Measurements from ENCODE around the gene GALNT4.

- TF ChIP-seq, protein P1, sequence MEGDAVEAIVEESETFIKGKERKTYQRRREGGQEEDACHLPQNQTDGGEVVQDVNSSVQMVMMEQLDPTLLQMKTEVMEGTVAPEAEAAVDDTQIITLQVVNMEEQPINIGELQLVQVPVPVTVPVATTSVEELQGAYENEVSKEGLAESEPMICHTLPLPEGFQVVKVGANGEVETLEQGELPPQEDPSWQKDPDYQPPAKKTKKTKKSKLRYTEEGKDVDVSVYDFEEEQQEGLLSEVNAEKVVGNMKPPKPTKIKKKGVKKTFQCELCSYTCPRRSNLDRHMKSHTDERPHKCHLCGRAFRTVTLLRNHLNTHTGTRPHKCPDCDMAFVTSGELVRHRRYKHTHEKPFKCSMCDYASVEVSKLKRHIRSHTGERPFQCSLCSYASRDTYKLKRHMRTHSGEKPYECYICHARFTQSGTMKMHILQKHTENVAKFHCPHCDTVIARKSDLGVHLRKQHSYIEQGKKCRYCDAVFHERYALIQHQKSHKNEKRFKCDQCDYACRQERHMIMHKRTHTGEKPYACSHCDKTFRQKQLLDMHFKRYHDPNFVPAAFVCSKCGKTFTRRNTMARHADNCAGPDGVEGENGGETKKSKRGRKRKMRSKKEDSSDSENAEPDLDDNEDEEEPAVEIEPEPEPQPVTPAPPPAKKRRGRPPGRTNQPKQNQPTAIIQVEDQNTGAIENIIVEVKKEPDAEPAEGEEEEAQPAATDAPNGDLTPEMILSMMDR (optimal IDR thresholded peaks at IDR 0.05 in 1 of 3, IDR thresholded peaks at IDR 0.05 in 1 of 3, conservative IDR thresholded peaks at IDR 0.05 in 1 of 3; ENCODE audit: extremely low read depth in 1 of 3, insufficient read depth in 2 of 3, low read length in 3 of 3), result no peak
- no peak for TF ChIP-seq EZH2 (IDR thresholded peaks at IDR 0.05; ENCODE audit: low read length)
Observed at GRCh38 chr12:89571491-89572195, 47.0 kb upstream of the GALNT4 start.
